HG03095 (cell line): Measurements from ENCODE around the gene SEMA4G.

Experiments
- ATAC-seq: cut with Tn5 transposase; IDR thresholded peaks from one replicate; pipeline ENCODE4 v1.9.1; 2021; ENCODE audit warnings: moderate library complexity; ENCODE audit not compliant: unreplicated experiment

The SEMA4G gene

DNA sequence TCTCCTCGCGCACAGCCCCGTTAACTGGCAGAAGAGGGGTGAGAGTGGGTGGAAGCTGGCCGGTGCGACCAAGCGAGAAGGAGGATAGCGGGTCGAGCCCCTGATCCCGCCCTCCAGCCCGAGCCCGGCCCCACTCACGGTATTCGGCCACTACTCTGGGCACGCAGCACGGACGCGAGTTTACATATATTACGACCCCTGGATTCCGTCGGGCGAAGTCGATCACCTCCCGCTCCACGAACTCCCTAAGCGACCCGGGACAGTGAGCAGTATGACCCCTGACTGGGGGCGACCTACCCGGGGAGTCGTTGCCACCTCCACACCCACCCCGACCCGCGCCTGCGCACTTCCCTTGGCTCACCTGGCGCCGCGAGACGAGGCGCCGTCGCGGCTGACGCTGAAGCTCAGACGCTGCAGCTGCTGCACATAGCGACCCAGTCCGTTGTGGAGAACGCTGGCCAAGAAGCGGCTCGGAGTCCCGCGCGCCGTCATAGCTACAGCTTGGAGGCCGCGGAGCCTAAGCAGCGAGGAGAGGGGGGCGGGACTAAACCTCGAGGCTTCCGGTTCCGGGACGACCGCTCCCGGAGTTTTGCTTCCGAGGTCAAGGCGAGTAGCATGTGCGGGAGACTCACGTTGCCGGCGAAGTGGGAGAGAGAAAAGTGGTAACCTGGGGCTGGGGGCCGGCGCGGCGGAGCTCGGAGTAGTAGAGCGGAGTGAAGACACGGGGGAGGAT lies 17.8 kb downstream of the SEMA4G start, which contains the start of the genes MRPL43 and TWNK:
MRPL43 (minus strand) TSS at position 546 of the 733 bp plus-strand sequence; CDS start at position 492, 54 bp downstream.
TWNK (plus strand) TSS at position 592 of the 733 bp plus-strand sequence. CDS start 668 bp downstream, outside the sequence.
- peak; percentile 85 for ATAC-seq

DNA sequence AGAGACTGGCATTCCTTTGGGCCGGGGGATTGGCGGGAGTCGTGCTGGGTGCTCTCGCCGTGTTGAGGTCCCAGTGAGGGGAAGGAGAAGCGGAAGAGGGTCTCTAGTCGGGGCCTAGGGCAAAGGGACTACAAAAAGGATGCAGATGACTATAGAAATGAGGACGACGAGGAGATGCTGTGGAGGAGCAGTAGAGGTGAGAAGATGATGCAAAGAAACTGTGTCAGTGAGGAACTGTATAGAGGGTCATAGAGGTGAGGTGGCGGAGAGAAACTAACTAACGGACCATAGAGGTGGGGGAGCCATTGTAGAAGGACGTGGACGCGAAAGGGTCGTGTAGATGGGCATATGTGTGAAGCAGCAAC lies 18.4 kb downstream of the SEMA4G start:
- no peak for ATAC-seq

DNA sequence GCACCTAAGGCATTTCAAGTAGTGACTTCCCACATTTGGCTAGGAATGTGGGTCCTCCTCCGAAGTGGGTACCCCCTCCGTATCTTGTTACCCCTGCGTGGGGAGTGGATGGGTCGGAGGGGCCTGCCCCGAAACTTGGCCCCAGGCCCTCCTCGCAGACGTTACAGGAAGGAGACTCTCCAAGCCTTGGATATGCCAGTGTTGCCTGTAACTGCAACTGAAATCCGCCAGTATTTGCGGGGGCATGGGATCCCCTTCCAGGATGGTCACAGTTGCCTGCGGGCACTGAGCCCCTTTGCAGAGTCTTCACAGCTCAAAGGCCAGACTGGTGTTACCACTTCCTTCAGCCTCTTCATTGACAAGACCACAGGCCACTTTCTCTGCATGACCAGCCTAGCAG lies 18.9 kb downstream of the SEMA4G start:
- no peak for ATAC-seq

DNA sequence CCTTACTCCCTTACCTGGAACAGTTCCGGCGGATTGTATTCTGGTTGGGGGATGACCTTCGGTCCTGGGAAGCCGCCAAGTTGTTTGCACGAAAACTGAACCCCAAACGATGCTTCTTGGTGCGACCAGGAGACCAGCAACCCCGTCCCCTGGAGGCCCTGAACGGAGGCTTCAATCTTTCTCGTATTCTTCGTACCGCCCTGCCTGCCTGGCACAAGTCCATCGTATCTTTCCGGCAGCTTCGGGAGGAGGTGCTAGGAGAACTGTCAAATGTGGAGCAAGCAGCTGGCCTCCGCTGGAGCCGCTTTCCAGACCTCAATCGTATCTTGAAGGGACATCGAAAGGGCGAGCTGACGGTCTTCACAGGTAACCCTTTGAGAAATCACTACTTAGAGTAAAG lies 19.8 kb downstream of the SEMA4G start:
- no peak for ATAC-seq

DNA sequence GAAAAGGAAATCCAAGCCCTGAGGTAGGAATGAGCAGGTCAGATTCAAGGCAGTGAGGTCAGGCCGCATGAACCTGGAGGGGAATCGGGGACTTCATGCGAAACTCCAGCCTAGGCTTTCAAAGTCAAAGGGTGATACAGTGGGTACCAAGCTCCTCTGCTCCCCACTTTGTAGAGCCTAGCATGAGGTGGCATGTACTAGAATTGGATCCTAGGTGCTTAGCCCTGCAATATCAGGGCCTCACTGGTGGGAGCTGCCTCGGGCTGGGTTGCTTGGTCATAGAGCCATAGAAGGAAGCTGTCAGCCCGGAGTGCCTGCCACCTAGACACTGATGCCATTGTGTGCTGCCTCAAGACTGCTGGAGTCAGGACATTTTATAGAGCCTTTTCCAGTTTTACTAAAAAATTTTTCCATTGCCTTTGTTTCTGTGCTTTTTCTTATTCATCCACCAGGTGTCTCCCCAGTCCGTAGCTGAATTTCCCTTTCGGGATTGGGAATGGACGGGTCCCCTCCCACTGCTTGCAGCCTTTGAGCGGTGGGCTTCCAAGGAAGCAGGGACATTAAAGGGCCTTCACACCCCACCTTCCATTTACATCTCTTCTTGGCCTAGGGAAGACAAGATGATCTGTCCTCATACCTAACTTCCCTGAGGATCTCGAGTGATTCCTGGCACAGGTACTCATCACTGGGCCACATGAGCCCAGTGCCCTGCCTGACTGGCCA lies 24.8 kb downstream of the SEMA4G start:
- ATAC-seq = no peak

DNA sequence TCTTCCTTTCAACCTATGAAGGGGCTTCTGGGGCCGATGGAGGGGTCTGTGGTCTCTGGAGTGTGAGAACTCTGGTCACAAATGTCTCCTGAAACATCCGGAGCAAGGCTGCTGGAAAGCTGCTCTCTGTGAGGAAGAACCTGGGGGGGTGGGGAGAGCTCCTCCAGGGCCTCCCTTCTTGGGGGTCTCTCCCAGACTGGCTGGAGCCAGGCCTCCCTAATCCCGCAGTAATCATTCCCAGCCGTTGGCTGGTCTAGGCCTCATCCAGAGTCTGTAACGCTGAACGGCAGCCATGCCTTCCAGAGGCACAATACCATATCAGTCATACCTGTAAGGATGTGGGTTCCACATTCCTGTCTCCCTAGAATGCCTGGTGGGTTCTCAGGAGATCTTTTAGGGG lies 25.9 kb downstream of the SEMA4G start:
- no peak for ATAC-seq

DNA sequence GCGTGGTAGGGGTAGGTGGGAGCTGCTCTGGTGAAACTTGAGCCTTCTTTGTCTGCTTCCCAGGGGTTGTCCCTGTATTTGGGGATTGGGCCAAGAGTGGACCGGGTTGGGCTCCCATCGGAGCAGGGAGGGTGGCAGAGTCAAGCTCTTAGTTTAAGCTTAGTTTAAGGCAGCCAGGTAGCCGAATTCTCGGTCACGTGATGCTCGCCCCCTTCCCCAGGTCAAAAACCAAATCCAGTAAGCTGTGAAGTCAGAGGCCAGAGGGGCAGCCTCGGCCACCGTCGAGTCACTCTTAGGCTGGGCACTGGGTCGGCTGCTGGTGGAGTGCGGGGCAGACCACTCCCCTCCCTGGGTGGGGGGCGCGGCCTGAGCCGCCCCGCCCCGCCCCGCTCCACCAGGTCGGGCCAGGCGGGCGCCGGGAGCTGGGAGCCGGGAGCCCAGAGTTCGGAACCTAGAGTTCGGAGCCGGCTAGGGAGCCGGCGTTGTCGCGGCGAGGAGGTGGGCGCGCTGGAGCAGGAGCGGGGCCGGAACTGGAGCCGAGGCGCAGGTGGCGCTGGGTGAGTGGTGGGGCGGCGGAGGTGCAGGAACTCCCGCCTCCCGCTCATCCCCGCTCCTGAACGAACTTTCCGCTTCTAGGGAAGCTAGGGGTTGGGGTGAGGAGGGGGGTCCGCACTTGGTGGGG lies 27.5 kb downstream of the SEMA4G start:
- ATAC-seq = no peak

DNA sequence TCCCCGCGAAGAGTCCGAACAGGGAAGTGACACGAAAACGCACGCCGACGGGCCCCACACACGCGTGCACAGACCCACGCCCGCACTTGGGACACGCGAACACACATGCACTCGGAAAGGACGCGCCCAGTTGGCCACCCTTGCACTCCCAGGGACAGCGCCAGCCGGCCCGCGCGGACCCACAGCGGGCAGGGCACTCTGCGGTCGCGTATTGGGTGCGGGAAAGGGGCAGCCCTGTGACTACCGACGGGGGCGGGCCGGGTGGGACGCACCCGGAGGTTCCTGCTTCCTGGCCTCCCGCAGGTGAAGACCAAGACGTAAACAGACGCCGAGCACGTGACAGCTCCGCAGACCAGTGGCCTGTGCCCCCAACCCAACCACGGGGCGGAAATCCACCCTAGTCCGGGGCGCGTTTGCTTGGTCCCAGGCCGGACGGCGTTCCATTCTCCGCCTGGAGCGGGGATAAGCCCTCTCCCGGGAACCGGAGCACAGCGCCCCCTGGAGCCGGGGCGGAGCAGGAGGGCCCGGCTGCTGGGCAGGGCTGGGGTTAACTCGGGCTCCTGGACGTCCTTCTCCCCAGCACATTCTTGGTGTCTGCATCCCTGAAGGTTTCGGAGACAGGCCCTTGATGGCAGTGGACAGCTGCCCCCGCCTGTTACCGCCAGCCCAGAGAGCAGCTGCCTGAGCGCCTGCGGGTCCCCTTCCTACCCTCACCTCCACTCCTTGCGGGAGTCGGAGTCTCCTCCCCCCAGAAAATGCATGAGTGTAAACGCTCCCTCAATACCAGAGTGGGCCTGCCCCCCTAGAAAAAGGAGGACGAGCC lies 28.3 kb downstream of the SEMA4G start:
- ATAC-seq = no peak

DNA sequence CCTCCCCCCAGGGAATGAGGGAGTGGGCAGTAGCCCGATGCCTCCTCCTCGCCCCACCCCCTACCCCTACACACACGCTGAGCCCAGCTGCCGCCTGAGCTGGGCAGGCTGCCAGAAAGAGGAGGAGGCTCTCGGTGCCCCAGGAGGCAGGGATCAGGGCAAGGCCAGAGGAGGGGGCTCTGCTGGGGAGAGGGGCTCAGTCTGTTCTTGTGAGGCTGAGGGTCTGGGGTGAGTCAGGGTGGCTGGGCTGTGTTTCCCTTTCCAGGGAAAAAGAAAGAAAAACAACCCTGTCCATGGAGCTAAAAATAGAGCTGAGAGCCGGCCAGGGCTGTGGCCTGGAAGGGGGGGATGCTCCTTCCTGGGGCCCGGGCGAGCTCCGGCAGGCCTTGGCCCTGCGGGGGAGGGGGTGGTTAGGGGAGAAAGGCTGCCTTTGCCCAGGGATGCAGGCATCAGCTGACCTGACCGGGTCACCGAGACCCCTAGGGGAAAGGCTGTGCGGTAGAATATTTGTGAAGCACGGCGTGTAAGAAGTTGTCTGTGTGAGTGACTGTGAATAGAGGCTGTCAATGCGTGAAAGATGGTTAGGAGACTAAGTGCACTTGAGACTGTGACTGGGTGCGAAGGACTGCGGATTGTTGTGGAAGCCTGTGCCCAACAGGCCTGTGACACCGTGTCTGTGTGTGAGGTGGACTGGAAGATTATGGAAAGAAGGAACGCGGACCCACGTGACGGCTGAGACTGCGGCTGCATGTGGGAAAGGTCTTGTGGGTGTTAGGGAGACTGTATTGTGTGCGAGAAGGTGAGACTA lies 29.1 kb downstream of the SEMA4G start:
- no peak for ATAC-seq

DNA sequence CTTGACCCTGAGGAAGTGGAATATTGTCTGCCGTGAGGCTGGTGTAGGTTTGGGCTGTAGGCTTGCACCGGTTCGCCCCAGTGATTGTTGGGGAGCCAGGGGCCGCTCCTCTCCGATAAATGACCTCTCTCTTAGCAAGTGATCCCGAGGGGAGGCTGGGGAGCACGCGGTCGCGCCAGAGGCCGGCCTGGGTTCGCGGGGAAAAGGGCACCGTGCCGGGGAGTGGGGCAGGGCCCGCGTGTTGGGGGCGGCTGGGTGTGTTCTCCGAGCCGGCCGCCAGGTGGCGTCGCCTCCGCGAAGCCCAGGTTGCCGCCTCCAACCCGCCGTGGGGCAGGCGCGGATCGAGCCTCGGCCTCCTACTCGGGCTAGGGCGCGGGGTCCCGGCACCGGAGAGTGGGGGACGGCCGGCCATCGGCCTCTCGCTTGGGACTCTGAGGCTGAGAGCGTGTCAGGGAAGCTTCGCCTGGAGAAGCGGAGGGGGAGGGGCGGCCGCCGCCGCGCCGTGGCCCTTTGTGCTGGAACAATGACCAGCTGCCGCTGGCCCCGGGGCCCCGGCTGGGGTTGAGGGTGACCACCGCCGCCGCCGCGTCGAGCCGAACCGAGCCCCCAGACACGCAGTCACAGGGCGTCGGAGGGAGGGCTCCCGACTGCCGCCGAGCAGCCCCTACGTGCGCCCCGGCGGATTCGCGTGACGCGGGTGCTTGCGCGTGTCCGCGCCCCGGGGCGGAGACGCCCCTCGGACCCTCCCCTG lies 29.9 kb downstream of the SEMA4G start:
- ATAC-seq = peak; percentile 50

DNA sequence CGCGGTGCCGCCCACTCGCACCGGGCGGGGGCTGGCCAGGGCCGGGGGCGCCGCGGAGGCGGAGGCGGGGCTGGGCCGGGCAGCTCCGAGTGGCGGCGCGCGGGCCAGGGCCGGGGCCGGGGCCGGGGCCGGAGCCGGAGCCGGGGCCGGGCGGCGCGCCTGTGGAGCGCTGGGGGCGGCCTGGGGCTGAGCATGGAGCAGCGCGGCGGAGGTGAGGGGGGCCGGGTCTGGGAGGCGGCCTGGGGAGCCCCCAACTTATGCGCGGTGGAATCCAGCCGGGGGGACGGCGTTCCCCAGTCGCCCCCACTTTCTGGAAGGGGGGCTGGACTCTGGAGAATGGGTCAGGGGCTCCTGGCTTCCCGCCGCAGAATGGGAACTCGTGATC lies 30.4 kb downstream of the SEMA4G start, which contains the start of gene LZTS2:
LZTS2 (plus strand) TSS at position 67 of the 385 bp plus-strand sequence. CDS start 2,731 bp downstream, outside the sequence.
- no peak for ATAC-seq

DNA sequence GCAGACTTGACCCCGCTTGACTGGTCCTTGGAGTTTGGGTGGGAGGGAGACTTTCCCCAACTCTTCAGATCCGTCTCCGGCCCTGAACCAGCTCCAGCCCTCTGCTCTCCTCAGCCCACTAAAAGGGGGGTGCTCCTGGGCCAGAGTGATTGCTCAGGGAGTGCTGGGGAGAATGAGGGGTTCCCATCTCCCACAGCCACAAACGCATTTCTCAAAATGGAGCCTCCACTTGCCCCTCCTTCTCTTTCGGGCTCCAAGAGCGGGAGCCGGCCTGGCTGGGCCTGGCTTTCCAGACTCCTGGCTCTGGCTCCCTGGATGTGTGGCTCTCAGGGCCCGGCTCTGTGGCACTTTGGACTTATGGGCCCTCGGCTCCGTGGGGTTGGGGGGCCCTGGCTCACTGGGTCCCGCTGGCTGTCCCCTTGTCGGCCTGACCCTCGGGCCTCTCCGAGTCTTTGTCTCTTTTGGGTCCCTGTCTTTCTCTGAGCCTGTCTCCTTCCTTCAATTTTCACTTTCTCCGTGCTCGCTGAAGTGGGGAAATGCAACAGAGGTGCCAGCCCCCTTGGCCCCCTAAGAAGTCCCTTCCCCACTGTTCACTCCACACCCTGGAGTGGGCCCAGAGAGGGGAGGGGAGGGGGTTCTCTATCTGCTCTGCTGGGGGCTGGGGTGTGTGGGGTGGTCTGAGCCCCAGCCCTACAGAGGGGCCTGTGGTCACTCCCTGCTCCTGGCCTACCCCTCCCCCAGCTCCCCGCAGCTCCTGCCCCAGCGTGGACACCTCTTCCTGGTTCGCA lies 31.0 kb downstream of the SEMA4G start:
- ATAC-seq = no peak

DNA sequence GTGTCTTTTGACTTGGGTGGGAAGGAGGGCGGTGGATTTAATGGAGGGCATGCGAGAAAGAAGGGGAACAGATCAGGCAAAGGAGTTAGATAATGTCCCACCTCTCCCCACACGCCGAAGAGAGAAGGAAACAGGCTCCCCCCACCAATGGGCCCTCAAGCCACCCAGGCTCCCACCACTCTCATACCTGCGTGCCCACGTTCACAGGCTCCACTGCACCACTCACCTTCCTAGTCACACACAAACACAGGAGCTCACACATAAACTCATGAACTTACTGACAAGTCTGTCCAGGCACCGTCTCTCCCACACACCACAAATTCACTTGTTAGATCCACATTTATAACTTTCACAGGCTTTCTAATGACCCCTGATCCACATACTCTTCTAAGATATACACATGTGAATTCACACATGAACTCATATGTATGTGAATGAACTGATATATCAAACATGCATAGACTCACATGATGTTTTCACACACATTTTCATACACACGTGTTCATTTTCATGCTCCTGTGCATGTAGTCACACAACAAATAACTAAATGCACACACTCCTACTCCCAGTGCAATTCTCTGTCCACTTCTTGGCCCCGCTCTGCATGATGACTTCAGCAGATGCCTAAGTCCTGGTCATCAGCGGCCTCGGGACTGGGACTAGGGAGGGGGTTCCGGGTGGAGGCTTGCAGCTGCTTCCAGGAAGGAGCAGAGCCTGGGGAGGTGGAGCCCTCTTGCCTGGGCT lies 31.8 kb downstream of the SEMA4G start:
- ATAC-seq = no peak

DNA sequence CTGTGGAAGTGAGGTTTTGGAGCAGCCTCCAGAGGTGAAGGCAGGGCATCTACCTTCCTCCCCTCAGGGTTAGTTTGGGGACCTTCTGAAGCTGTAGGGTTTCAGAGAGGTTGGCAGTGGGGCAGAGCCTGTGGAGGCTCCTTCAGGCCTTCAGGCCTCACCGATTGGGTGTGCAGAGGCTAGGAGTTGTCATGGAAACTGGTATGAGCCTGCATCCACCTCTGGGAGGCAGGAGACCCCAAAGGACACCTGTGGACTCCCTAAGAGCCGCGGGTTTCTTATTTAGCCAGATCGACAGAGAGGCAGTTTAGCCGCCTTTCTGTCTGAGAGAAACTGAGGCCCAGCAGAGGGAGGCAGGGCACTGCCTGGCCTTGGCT lies 32.3 kb downstream of the SEMA4G start:
- ATAC-seq = no peak

DNA sequence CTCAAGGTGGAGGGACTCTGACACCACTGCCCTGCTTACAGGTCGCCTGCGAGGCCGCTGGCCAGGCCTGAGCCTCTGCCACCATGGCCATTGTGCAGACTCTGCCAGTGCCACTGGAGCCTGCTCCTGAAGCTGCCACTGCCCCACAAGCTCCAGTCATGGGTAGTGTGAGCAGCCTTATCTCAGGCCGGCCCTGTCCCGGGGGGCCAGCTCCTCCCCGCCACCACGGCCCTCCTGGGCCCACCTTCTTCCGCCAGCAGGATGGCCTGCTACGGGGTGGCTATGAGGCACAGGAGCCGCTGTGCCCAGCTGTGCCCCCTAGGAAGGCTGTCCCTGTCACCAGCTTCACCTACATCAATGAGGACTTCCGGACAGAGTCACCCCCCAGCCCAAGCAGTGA lies 33.2 kb downstream of the SEMA4G start:
- ATAC-seq = no peak

DNA sequence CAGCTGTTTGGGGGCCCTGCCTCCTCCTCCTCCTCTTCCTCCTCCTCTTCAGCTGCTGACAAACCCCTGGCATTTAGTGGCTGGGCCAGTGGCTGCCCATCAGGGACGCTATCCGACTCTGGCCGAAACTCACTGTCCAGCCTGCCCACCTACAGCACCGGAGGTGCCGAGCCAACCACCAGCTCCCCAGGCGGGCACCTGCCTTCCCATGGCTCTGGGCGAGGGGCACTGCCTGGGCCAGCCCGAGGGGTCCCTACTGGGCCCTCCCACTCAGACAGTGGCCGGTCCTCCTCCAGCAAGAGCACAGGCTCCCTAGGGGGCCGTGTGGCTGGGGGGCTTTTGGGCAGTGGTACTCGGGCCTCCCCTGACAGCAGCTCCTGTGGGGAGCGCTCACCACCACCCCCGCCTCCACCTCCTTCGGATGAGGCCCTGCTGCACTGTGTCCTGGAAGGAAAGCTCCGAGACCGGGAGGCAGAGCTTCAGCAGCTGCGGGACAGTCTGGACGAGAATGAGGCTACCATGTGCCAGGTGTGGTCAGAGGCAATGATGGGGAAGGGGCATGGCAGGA lies 34.4 kb downstream of the SEMA4G start:
- ATAC-seq = no peak

DNA sequence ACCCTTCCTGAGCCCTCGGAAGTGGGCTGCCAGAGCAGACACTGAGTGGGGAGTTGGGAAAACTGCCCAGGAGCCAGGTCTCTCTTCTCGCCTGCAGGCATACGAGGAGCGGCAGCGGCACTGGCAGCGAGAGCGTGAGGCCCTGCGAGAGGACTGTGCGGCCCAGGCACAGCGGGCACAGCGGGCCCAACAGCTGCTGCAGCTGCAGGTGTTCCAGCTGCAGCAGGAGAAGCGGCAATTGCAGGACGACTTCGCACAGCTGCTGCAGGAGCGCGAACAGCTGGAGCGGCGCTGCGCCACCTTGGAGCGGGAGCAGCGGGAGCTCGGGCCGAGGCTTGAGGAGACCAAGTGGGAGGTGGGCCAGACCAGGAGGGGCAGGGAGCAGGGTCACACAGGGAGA lies 36.1 kb downstream of the SEMA4G start:
- no peak for ATAC-seq
